ENCODE data around the gene SDF4. TPM values are rescaled to one million over a fixed set of nuclear protein-coding genes. Genes with fewer than 3 reads are reported as not detected.

The SDF4 gene
- total and polyA plus RNA-seq, 2 of the 13 experiments (the other 11 are each of a cell fraction or from before 2014, with no cell fraction given): 80.8 to 107 TPM

DNA sequence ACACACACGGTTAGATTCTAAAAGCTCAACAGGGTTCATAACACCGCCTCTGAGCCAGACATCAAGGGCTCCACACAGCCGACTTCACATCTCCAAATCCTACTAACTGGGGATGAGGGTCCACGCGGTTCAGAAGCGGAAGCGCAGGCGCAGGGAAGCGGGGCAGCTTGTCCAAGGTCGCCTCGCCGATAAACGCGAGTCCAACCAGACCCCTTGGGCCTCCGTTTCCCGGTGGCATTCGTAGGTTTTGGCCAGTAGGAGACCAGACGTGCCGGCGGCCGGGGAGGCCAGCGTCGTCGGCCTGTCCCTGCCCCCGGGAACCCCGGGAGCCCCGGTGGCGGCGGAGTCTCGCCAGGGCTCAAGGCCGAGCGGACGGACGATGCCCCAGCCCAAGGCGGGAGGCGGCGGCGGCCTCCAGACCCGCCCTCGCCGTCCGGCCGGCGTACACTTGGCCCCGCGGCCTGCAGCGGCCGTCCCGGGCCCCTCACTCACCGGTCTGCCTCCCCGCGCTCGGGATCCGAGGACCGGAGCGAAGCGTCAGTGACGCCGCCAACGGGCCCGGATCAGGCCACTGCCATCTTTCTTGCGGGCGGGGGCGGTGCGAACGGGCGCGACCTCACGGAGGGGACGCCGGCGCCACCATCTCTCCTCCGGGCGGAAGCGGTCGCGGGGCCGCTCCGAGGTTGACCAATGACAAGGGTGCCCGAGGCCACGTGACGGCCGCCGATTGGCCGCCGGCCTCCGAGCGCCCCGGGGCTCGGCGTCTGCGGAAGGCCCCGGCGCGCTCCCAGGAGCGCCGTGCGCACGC is at the start of gene SDF4 (continued):
- TF ChIP-seq ZNF691 (CRISPR knock-in tag; IDR thresholded peaks at IDR 0.05; ENCODE audit: borderline replicate concordance, low read depth) (no peak), DNMT1 (CRISPR knock-in tag; IDR thresholded peaks at IDR 0.05) (peak; percentile 35; the same call in 1 of the 2 replicates), GZF1 (CRISPR knock-in tag; IDR thresholded peaks at IDR 0.05) (no peak), ZNF543 (CRISPR knock-in tag; IDR thresholded peaks at IDR 0.05) (peak; percentile 56; the same call in 1 of the 2 replicates), PRDM10 (CRISPR knock-in tag; IDR thresholded peaks at IDR 0.05; ENCODE audit: low read depth) (no peak), SPEN (CRISPR knock-in tag; IDR thresholded peaks at IDR 0.05; ENCODE audit: low read depth) (no peak; the same call in 1 of the 2 replicates), KAT2B (IDR thresholded peaks at IDR 0.05; ENCODE audit: borderline replicate concordance, low read depth, low read length) (no peak), TEF (CRISPR knock-in tag; IDR thresholded peaks at IDR 0.05) (no peak), NCOR1 (IDR thresholded peaks at IDR 0.05; ENCODE audit: borderline replicate concordance, low read length) (no peak)
- TF ChIP-seq, protein P1, sequence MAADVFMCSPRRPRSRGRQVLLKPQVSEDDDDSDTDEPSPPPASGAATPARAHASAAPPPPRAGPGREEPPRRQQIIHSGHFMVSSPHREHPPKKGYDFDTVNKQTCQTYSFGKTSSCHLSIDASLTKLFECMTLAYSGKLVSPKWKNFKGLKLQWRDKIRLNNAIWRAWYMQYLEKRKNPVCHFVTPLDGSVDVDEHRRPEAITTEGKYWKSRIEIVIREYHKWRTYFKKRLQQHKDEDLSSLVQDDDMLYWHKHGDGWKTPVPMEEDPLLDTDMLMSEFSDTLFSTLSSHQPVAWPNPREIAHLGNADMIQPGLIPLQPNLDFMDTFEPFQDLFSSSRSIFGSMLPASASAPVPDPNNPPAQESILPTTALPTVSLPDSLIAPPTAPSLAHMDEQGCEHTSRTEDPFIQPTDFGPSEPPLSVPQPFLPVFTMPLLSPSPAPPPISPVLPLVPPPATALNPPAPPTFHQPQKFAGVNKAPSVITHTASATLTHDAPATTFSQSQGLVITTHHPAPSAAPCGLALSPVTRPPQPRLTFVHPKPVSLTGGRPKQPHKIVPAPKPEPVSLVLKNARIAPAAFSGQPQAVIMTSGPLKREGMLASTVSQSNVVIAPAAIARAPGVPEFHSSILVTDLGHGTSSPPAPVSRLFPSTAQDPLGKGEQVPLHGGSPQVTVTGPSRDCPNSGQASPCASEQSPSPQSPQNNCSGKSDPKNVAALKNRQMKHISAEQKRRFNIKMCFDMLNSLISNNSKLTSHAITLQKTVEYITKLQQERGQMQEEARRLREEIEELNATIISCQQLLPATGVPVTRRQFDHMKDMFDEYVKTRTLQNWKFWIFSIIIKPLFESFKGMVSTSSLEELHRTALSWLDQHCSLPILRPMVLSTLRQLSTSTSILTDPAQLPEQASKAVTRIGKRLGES (CRISPR knock-in tag; IDR thresholded peaks at IDR 0.05; ENCODE audit: borderline replicate concordance): no peak
